Transverse colon (tissue), 4 donors: ENCODE data around the gene ORC3.

Source experiments
- CTCF ChIP-seq, 5 experiments: fragments of 200-600 bp in 3 of 5; fragments of 450-650 bp in 2 of 5; sonication (generic) in 3 of 5; IDR thresholded peaks; 1 replicate in 2 of 5; 2 replicates in 3 of 5; pipeline ENCODE4 v1.5.1; 2016 to 2017; ENCODE audit warnings: antibody characterized with exemption in 5 of 5, inconsistent platforms in 3 of 5, mild to moderate bottlenecking in 2 of 5, moderate library complexity in 1 of 5
- EP300 ChIP-seq: sonication (generic); formaldehyde crosslinking; IDR thresholded peaks from one replicate; pipeline ENCODE4 v1.6.1; 2017; ENCODE audit warnings: antibody characterized with exemption, low read depth
- POLR2A ChIP-seq: fragments of 450-650 bp; IDR thresholded peaks from one replicate; pipeline ENCODE4 v1.6.1; 2016; ENCODE audit warnings: antibody characterized with exemption, mild to moderate bottlenecking, moderate library complexity
- POLR2AphosphoS5 ChIP-seq, 3 donors: sonication (generic); formaldehyde crosslinking; IDR thresholded peaks; one replicate each; pipeline ENCODE4 v1.6.1; 2016; ENCODE audit warnings: antibody characterized with exemption in 3 of 3

DNA sequence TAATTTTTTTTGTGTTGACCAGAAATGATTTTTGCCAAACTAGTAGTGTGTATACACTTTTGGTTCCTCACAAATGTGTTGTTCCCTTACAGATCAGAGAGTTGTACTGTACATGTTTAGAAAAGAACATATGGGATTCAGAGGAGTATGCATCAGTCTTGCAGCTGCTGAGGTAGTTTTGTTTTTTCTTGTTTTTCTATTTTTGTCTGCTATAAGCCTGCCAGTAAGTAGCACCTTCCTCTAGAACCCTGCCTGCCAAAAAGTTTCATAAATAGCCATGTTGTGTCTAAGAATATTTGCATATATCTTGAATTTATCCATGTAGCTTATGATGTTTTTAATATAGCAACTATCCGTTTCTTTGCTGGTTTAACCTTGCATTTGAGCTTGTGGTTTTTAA, 46.4 kb downstream of the ORC3 start:
- TF ChIP-seq POLR2AphosphoS5 (IDR thresholded peaks at IDR 0.05) (no peak), POLR2A (no peak), CTCF (IDR thresholded peaks at IDR 0.05) (no peak), EP300 (no peak)
